MM.1S (cell line): ENCODE data around the gene CREBBP.
"Not testable (repeated sequence)": the region's sequence is repeated elsewhere in the genome, so short reads cannot be mapped to it uniquely, and the experiment has no call there.

Experiments used
- DNase-seq: peaks from one replicate; pipeline ENCODE4 v3.0.0-alpha.2; 2015
- H2AFZ ChIP-seq: fragments of 300-600 bp; sonication (generic); 2 replicates; pipeline ENCODE4 v1.6.0; 2016; ENCODE audit warnings: antibody characterized with exemption, low read length
- H3F3A ChIP-seq: fragments of 300-600 bp; sonication (generic); 2 replicates; pipeline ENCODE4 v1.6.1; 2016; ENCODE audit warnings: mild to moderate bottlenecking, antibody characterized with exemption, low read length, moderate library complexity, mixed read lengths; ENCODE audit not compliant: insufficient read depth
- H3K27ac ChIP-seq: fragments of 300-600 bp; sonication (generic); 2 replicates; pipeline ENCODE4 v1.5.1; 2016; ENCODE audit warnings: mild to moderate bottlenecking, low read length
- H3K27me3 ChIP-seq: fragments of 300-600 bp; sonication (generic); replicated peaks from 2 replicates; pipeline ENCODE4 v1.6.0; 2016; ENCODE audit warnings: low read length; ENCODE audit not compliant: insufficient read depth
- H3K36me3 ChIP-seq: fragments of 300-600 bp; sonication (generic); replicated peaks from 2 replicates; pipeline ENCODE4 v1.6.1; 2016; ENCODE audit warnings: mild to moderate bottlenecking, low read length, mixed read lengths; ENCODE audit not compliant: insufficient read depth
- H3K4me1 ChIP-seq: fragments of 300-600 bp; sonication (generic); 2 replicates; pipeline ENCODE4 v1.6.1; 2016; ENCODE audit warnings: low read length, mixed read lengths
- H3K4me2 ChIP-seq: fragments of 300-600 bp; sonication (generic); 2 replicates; pipeline ENCODE4 v1.6.0; 2016; ENCODE audit warnings: low read depth, low read length
- H3K4me3 ChIP-seq: fragments of 300-600 bp; sonication (generic); 2 replicates; pipeline ENCODE4 v1.5.1; 2016; ENCODE audit warnings: low read length, mixed read lengths
- H3K79me2 ChIP-seq: fragments of 300-600 bp; sonication (generic); 2 replicates; pipeline ENCODE4 v1.6.1; 2016; ENCODE audit warnings: mixed run types, low read length, mixed read lengths
- H3K9ac ChIP-seq: fragments of 300-600 bp; sonication (generic); 2 replicates; pipeline ENCODE4 v1.6.1; 2016; ENCODE audit warnings: low read length, mixed read lengths
- H3K9me2 ChIP-seq: fragments of 300-600 bp; sonication (generic); replicated peaks from 2 replicates; pipeline ENCODE4 v1.6.1; 2016; ENCODE audit warnings: mild to moderate bottlenecking, low read length, mixed read lengths; ENCODE audit not compliant: insufficient read depth
- H3K9me3 ChIP-seq: fragments of 300-600 bp; sonication (generic); replicated peaks from 2 replicates; pipeline ENCODE4 v1.6.1; 2016; ENCODE audit warnings: mild to moderate bottlenecking, low read length, mixed read lengths; ENCODE audit not compliant: insufficient read depth
- H4K20me1 ChIP-seq: fragments of 300-600 bp; sonication (generic); 2 replicates; pipeline ENCODE4 v1.6.1; 2016; ENCODE audit warnings: mild to moderate bottlenecking, low read length, moderate library complexity, mixed read lengths; ENCODE audit not compliant: insufficient read depth
- CTCF ChIP-seq: fragments of 300-600 bp; sonication (generic); IDR thresholded peaks from 2 replicates; pipeline ENCODE4 v1.5.1; 2016; ENCODE audit warnings: antibody characterized with exemption, low read length, mixed read lengths
- EZH2 ChIP-seq: fragments of 300-600 bp; sonication (generic); optimal IDR thresholded peaks from 2 replicates; pipeline ENCODE3; 2017; ENCODE audit warnings: low read depth, mild to moderate bottlenecking, antibody characterized with exemption, low read length, mixed read lengths
- EZH2phosphoT487 ChIP-seq: fragments of 300-600 bp; sonication (generic); IDR thresholded peaks from 2 replicates; pipeline ENCODE4 v1.6.1; 2018; ENCODE audit warnings: antibody characterized with exemption, low read length

Gene CREBBP

DNA sequence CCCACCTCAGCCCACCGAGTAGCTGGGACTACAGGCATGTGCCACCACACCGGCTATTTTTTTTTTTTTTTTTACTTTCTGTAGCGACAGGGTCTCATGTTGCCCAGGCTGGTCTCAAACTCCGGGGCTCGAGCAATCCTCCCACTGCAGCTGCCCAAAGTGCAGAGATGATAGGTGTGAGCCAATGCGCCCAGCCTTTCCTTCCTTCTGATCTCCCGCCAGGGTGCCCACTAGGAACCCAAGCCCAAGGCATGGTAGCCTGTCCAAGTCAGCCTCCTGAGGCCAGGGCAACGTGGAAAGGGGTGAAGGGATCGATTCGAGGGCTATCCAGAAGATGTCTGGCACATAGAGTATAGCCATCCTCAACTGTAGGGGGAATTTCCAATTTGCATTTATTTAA is 9.6 kb upstream of the CREBBP start:
- no peaks in the 10 kb centered on the region for H3K79me2 ChIP-seq
- no peak overlapping the region for H3K9ac ChIP-seq

DNA sequence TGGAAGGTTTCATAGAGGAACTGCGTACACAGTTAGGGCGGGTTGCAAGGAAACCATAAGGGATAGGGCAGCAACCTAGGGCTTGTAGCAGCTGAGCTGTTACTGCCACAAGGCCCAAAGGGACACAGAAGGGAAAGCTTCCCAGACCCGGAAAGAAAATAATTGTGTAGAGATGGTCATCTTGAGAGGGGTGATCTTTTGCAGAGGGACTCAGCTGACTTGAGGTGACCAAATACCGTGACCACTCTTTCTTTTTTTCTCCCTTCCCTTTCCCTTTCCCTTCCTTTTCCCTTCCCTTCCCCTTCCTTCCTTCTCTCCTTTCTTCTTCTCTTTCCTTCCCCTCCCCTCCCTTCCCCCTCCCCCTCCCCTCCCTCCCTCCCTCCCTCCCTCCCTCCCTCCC is 8.5 kb upstream of the CREBBP start:
- Histone ChIP-seq H3K36me3 (no peaks in the 10 kb centered on the region), H3K27ac (no peak overlapping the region), H2AFZ (no peak overlapping the region), H3K9me3 (no peaks in the 10 kb centered on the region), H3K4me1 (no peaks in the 10 kb centered on the region), H3K4me2 (no peak overlapping the region), H4K20me1 (no peaks in the 10 kb centered on the region), H3K4me3 (no peak overlapping the region), H3K27me3 (peaks cover 5% of the 10 kb centered on the region), H3F3A (no peaks in the 10 kb centered on the region), H3K9me2 (no peaks in the 10 kb centered on the region), H3K9ac (no peak overlapping the region), H3K79me2 (no peaks in the 10 kb centered on the region)
- DNase-seq, result no peak
- TF ChIP-seq EZH2phosphoT487 (no peak), CTCF (no peak), EZH2 (no peak)

More for the DNA sequence above, 9.6 kb upstream of the CREBBP start:
- no peaks in the 10 kb centered on the region for H3K9me3 ChIP-seq
- no peak for DNase-seq
- no peaks in the 10 kb centered on the region for H3K9me2 ChIP-seq
- no peak overlapping the region for H3K4me2 ChIP-seq
- no peak overlapping the region for H3K4me3 ChIP-seq
- no peaks in the 10 kb centered on the region for H3F3A ChIP-seq
- H2AFZ ChIP-seq, result no peak overlapping the region
- H4K20me1 ChIP-seq, result no peaks in the 10 kb centered on the region
- TF ChIP-seq EZH2 (no peak), CTCF (no peak), EZH2phosphoT487 (no peak)
- H3K4me1 ChIP-seq, result no peaks in the 10 kb centered on the region
- H3K27ac ChIP-seq, result no peak overlapping the region
- no peaks in the 10 kb centered on the region for H3K36me3 ChIP-seq
- H3K27me3 ChIP-seq, result peaks cover 5% of the 10 kb centered on the region

DNA sequence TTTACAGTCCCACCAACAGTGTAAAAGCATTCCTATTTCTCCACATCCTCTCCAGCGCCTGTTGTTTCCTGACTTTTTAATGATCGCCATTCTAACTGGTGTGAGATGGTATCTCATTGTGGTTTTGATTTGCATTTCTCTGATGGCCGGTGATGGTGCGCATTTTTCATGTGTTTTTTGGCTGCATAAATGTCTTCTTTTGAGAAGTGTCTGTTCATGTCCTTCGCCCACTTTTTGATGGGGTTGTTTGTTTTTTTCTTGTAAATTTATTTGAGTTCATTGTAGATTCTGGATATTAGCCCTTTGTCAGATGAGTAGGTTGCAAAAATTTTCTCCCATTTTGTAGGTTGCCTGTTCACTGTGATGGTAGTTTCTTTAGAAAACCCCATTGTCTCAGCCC is 5.5 kb upstream of the CREBBP start:
- H3K4me1 ChIP-seq, H3K4me3 ChIP-seq: not testable (repeated sequence)

DNA sequence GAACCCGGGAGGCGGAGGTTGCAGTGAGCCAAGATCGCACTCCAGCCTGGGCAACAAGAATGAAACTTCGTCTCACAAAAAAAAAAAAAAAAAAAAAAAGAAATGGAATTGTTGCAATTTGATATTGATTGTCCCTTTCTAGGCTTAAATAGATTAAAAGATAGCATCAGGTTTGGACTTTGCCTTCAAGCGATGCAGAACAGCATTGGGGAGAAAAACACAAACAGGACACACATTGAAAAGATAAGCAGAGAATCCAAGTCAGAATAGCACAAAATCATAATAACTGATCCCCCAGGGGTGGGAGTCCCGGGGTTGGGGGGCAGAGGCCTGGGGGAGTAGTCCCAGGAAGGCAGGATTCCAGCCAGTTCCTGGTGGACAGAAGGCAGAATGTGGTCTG is 3.9 kb upstream of the CREBBP start:
- H4K20me1 ChIP-seq, result peaks cover under 1% of the 10 kb centered on the region; the same call in 1 of the 2 replicates
- H3K9me2 ChIP-seq, result no peaks in the 10 kb centered on the region
- H3K79me2 ChIP-seq, result peaks cover 4% of the 10 kb centered on the region
- H3K27me3 ChIP-seq, result peaks cover 5% of the 10 kb centered on the region
- no peaks in the 10 kb centered on the region for H3K9me3 ChIP-seq
- H3K4me3 ChIP-seq, result no peak overlapping the region
- H2AFZ ChIP-seq, result no peak overlapping the region
- H3K27ac ChIP-seq, result no peak overlapping the region
- no peaks in the 10 kb centered on the region for H3F3A ChIP-seq
- no peaks in the 10 kb centered on the region for H3K4me1 ChIP-seq
- H3K9ac ChIP-seq, result no peak overlapping the region
- DNase-seq, result no peak
- H3K36me3 ChIP-seq, result no peaks in the 10 kb centered on the region
- TF ChIP-seq EZH2 (no peak), EZH2phosphoT487 (no peak), CTCF (no peak)
- no peak overlapping the region for H3K4me2 ChIP-seq

More for the DNA sequence above, 5.5 kb upstream of the CREBBP start:
- H3K27ac ChIP-seq, H3K79me2 ChIP-seq, H3K36me3 ChIP-seq, H3K9ac ChIP-seq, H3K9me3 ChIP-seq, H3K27me3 ChIP-seq, DNase-seq, H4K20me1 ChIP-seq, H3K9me2 ChIP-seq, H3F3A ChIP-seq, H3K4me2 ChIP-seq, H2AFZ ChIP-seq: not testable (repeated sequence)
